ENCODE results near the gene MND1.
"Not testable (repeated sequence)": the region's sequence is repeated elsewhere in the genome, so short reads cannot be mapped to it uniquely, and the experiment has no call there.

The MND1 gene

GRCh38 chr4:153440475-153440874 lies 96.0 kb downstream of the MND1 start:
- DNase-seq (ENCODE audit: low spot score) = no peak

- DNase-seq (ENCODE audit: low spot score) = peak; percentile 58
Measured at GRCh38 chr4:153447175-153447905, 102.9 kb downstream of the MND1 start.

GRCh38 chr4:153448003-153448731 lies 103.7 kb downstream of the MND1 start:
- peak; percentile 18 for DNase-seq (ENCODE audit: low spot score)

GRCh38 chr4:153449338-153449737 lies 104.8 kb downstream of the MND1 start:
- DNase-seq (ENCODE audit: low spot score) = no peak

GRCh38 chr4:153450544-153450917 lies 106.0 kb downstream of the MND1 start:
- no peak for DNase-seq (ENCODE audit: low spot score)

- not testable (repeated sequence) for DNase-seq (ENCODE audit: low spot score)
Measured at GRCh38 chr4:153451145-153451544, 106.7 kb downstream of the MND1 start.

GRCh38 chr4:153451911-153452657 lies 107.6 kb downstream of the MND1 start:
- no peak for DNase-seq (ENCODE audit: low spot score)

GRCh38 chr4:153452658-153453378 lies 108.3 kb downstream of the MND1 start:
- no peak for DNase-seq (ENCODE audit: low spot score)

- no peak for DNase-seq (ENCODE audit: low spot score)
Measured at GRCh38 chr4:153453402-153453801, 108.9 kb downstream of the MND1 start.

- DNase-seq (ENCODE audit: low spot score) = no peak
Measured at GRCh38 chr4:153458969-153459368, 114.5 kb downstream of the MND1 start.

GRCh38 chr4:153461549-153461948 lies 117.1 kb downstream of the MND1 start:
- DNase-seq (ENCODE audit: low spot score) = not testable (repeated sequence)

- no peak for DNase-seq (ENCODE audit: low spot score)
Measured at GRCh38 chr4:153464068-153464467, 119.6 kb downstream of the MND1 start.
